Limb (tissue), 2 donors: Measurements from ENCODE around the gene SLC16A6.
"Not testable (repeated sequence)": the region's sequence is repeated elsewhere in the genome, so short reads cannot be mapped to it uniquely, and the experiment has no call there.

Experiments used
- DNase-seq, 2 donors: peaks; one replicate each; pipeline ENCODE4 v3.0.0-alpha.2; 2016; ENCODE audit errors: extremely low spot score in 2 of 2

Gene SLC16A6

GRCh38 chr17:68220786-68221185, 70.1 kb downstream of the SLC16A6 start:
- not testable (repeated sequence) for DNase-seq

GRCh38 chr17:68220186-68220585, 70.7 kb downstream of the SLC16A6 start:
- not testable (repeated sequence) for DNase-seq

- not testable (repeated sequence) for DNase-seq
Measured at GRCh38 chr17:68219429-68219828, 71.5 kb downstream of the SLC16A6 start.
